ENCODE measurements around the gene C2CD2. TPM values are rescaled to one million over a fixed set of nuclear protein-coding genes. Genes with fewer than 3 reads are reported as not detected.

Gene C2CD2
- total and polyA plus RNA-seq, 2 donors (not counting 3 experiments of a cell fraction or from before 2014, with no cell fraction given) = 32.6 to 41.2 TPM

- no peak for TF ChIP-seq GATA2 (IDR thresholded peaks at IDR 0.05; ENCODE audit: insufficient read depth, insufficient read length, low read depth, low read length)
- TF ChIP-seq POLR2AphosphoS5 (IDR thresholded peaks at IDR 0.05; ENCODE audit: insufficient read depth, low read depth, low read length) = no peak
- no peak for TF ChIP-seq FOS (IDR thresholded peaks at IDR 0.05; ENCODE audit: borderline replicate concordance, insufficient read depth, low read length)
- TF ChIP-seq CTCF (IDR thresholded peaks at IDR 0.05; ENCODE audit: extremely low read depth in 1 of 2, insufficient read depth in 1 of 2, low read depth in 1 of 2, low read length in 2 of 2) = no peak
- ChIA-PET CTCF (no interaction called here), POLR2A (no interaction called here)
- no peaks in the 10 kb centered on the region for H3K9me1 ChIP-seq (replicated peaks; ENCODE audit: control insufficient read depth, extremely low read depth, insufficient read depth, low read length)
- no TSS peak for BruUV-seq (replicated peaks)
- no peaks in the 10 kb centered on the region for H4K20me1 ChIP-seq (replicated peaks; ENCODE audit: control insufficient read depth, extremely low read depth, insufficient read depth, low read length)
- no peak for DNase-seq (ENCODE audit: low read depth, low spot score)
- peaks cover 3 to 13% of the 10 kb centered on the region in 2 experiments for H3K36me3 ChIP-seq (ENCODE audit: control insufficient read depth in 2 of 2, extremely low read depth in 1 of 2, insufficient read depth in 2 of 2, low read length in 2 of 2)
- H3K9ac ChIP-seq (replicated peaks; ENCODE audit: extremely low read depth, insufficient read depth, low read length) = no peak overlapping the region
- no peaks in the 10 kb centered on the region for H3K79me2 ChIP-seq (ENCODE audit: control insufficient read depth, insufficient read depth, low read length)
- dilution Hi-C loops (cut with MboI; ENCODE audit: extremely low pct_ligation_motif_present, low sequenced_read_pairs) (no loop called here), intact Hi-C loops (cut with micrococcal nuclease) (no loop called here)
- H3K4me3 ChIP-seq (replicated peaks in 1 of 3; ENCODE audit: insufficient read depth in 1 of 3, low read depth in 1 of 3, low read length in 3 of 3) = no peak overlapping the region
- no peaks in the 10 kb centered on the region for H3K4me1 ChIP-seq (ENCODE audit: control insufficient read depth, extremely low read depth, insufficient read depth, low read length)
- H2AFZ ChIP-seq (ENCODE audit: low read depth, low read length) = no peak overlapping the region
- H3K4me2 ChIP-seq (ENCODE audit: insufficient read depth, low read length) = no peak overlapping the region
- FAIRE-seq = no peak
- no peak overlapping the region for H3K27ac ChIP-seq (ENCODE audit: insufficient read depth, low read depth, low read length)
- no peaks in the 10 kb centered on the region for H3K27me3 ChIP-seq (ENCODE audit: control insufficient read depth in 2 of 2, insufficient read depth in 2 of 2, low read length in 2 of 2)
- H3K9me3 ChIP-seq (replicated peaks; ENCODE audit: control insufficient read depth, insufficient read depth, low read length) = no peaks in the 10 kb centered on the region
These were observed 118.1 kb downstream of the C2CD2 start for GRCh38 chr21:41835711-41836154.

Small RNAs within 50 kb of the gene (small RNA-seq; reads per million reads assigned to genes)
- not detected for gene RF00334 (ENCODE audit: insufficient read depth, insufficient read length, low read depth, low replicate concordance)

Other genes starting within 250 kb of the C2CD2 start
- not detected in 2 replicates for gene RIPK4, start 187.0 kb downstream of the C2CD2 start, total RNA-seq
- gene RIPK4, start 187.0 kb downstream of the C2CD2 start, polyA plus RNA-seq = not detected in 2 replicates
- gene PRDM15, start 74.7 kb downstream of the C2CD2 start, total RNA-seq = 10.0 and 12.9 TPM in 2 replicates
- 11.8 TPM in 2 replicates for gene PRDM15, start 74.7 kb downstream of the C2CD2 start, polyA plus RNA-seq
- gene ZBTB21, start 56.3 kb upstream of the C2CD2 start, total RNA-seq = 10.8 and 12.4 TPM in 2 replicates
- 2.8 and 3.9 TPM in 2 replicates for gene ZBTB21, start 56.3 kb upstream of the C2CD2 start, polyA plus RNA-seq
- not detected in 2 replicates for gene UMODL1, start 117.3 kb upstream of the C2CD2 start, total RNA-seq
- gene UMODL1, start 117.3 kb upstream of the C2CD2 start, polyA plus RNA-seq = not detected in 2 replicates

Measured in endothelial cell of umbilical vein (primary cell).